DOHH2 (cell line): ENCODE results near the gene GJA4.

Experiments
- H3F3A ChIP-seq: fragments of 200-600 bp; sonication (generic), shearing (Covaris generic); 2 replicates; pipeline ENCODE4 v1.6.0; 2016; ENCODE audit warnings: antibody characterized with exemption, mild to moderate bottlenecking; ENCODE audit not compliant: control insufficient read depth, insufficient read depth
- H3K27ac ChIP-seq: fragments of 200-600 bp; sonication (generic); 2 replicates; pipeline ENCODE4 v1.5.1; 2014; ENCODE audit warnings: low read depth, mild to moderate bottlenecking, low read length, moderate library complexity
- H3K27me3 ChIP-seq: fragments of 200-600 bp; sonication (generic); 2 replicates; pipeline ENCODE4 v1.6.1; 2014; ENCODE audit warnings: mild to moderate bottlenecking, low read length, mixed read lengths; ENCODE audit not compliant: control insufficient read depth
- H3K36me3 ChIP-seq: fragments of 200-600 bp; sonication (generic); 2 replicates; pipeline ENCODE4 v1.6.1; 2014; ENCODE audit warnings: mild to moderate bottlenecking, low read length, moderate library complexity, mixed read lengths; ENCODE audit not compliant: control insufficient read depth
- H3K4me1 ChIP-seq: fragments of 200-600 bp; sonication (generic); 2 replicates; pipeline ENCODE4 v1.6.1; 2014; ENCODE audit warnings: mild to moderate bottlenecking, low read length, mixed read lengths; ENCODE audit not compliant: control insufficient read depth
- H3K4me2 ChIP-seq: fragments of 200-600 bp; sonication (generic); 2 replicates; pipeline ENCODE4 v1.6.0; 2014; ENCODE audit warnings: mild to moderate bottlenecking, low read length, moderate library complexity
- H3K4me3 ChIP-seq: fragments of 200-600 bp; sonication (generic); 2 replicates; pipeline ENCODE4 v1.5.1; 2014; ENCODE audit warnings: mild to moderate bottlenecking, low read length, mixed read lengths
- H3K79me2 ChIP-seq: fragments of 200-600 bp; sonication (generic); 2 replicates; pipeline ENCODE4 v1.6.1; 2014; ENCODE audit warnings: mild to moderate bottlenecking, low read length, mixed read lengths; ENCODE audit not compliant: control insufficient read depth
- H3K9me2 ChIP-seq: fragments of 200-600 bp; sonication (generic); replicated peaks from 2 replicates; pipeline ENCODE4 v1.6.1; 2014; ENCODE audit warnings: mild to moderate bottlenecking, low read length, mixed read lengths; ENCODE audit not compliant: control insufficient read depth
- H3K9me3 ChIP-seq: fragments of 200-600 bp; sonication (generic); 2 replicates; pipeline ENCODE4 v1.6.1; 2014; ENCODE audit warnings: antibody characterized with exemption, low read length, mixed read lengths; ENCODE audit not compliant: control insufficient read depth, insufficient read depth
- H4K20me1 ChIP-seq: fragments of 200-600 bp; sonication (generic); 2 replicates; pipeline ENCODE4 v1.6.0; 2014; ENCODE audit warnings: low read depth, mild to moderate bottlenecking, antibody characterized with exemption, low read length, moderate library complexity; ENCODE audit not compliant: control insufficient read depth, insufficient read depth
- EZH2phosphoT487 ChIP-seq: fragments of 200-600 bp; sonication (generic); IDR thresholded peaks from 2 replicates; pipeline ENCODE4 v1.6.1; 2017; ENCODE audit warnings: borderline replicate concordance, mild to moderate bottlenecking, antibody characterized with exemption, low read length, moderate library complexity, mixed read lengths
- TF ChIP-seq, protein P1 (sequence below): fragments of 200-600 bp; sonication (generic); IDR thresholded peaks from one replicate; pipeline ENCODE4 v1.5.1; 2014; ENCODE audit warnings: antibody characterized with exemption, mild to moderate bottlenecking, low read depth, low read length; ENCODE audit not compliant: poor library complexity, severe bottlenecking

Gene GJA4

GRCh38 chr1:34844252-34844634 lies 51.4 kb downstream of the GJA4 start:
- H3K27ac ChIP-seq, result no peak overlapping the region
- peaks cover 7% of the 10 kb centered on the region for H3K4me1 ChIP-seq
- TF ChIP-seq EZH2phosphoT487, result no peak
- TF ChIP-seq, protein P1, sequence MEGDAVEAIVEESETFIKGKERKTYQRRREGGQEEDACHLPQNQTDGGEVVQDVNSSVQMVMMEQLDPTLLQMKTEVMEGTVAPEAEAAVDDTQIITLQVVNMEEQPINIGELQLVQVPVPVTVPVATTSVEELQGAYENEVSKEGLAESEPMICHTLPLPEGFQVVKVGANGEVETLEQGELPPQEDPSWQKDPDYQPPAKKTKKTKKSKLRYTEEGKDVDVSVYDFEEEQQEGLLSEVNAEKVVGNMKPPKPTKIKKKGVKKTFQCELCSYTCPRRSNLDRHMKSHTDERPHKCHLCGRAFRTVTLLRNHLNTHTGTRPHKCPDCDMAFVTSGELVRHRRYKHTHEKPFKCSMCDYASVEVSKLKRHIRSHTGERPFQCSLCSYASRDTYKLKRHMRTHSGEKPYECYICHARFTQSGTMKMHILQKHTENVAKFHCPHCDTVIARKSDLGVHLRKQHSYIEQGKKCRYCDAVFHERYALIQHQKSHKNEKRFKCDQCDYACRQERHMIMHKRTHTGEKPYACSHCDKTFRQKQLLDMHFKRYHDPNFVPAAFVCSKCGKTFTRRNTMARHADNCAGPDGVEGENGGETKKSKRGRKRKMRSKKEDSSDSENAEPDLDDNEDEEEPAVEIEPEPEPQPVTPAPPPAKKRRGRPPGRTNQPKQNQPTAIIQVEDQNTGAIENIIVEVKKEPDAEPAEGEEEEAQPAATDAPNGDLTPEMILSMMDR, result no peak
- H3K79me2 ChIP-seq, result no peaks in the 10 kb centered on the region
- no peaks in the 10 kb centered on the region for H3F3A ChIP-seq
- H4K20me1 ChIP-seq, result no peaks in the 10 kb centered on the region
- no peaks in the 10 kb centered on the region for H3K27me3 ChIP-seq
- no peaks in the 10 kb centered on the region for H3K9me2 ChIP-seq
- no peak overlapping the region for H3K4me2 ChIP-seq
- no peak overlapping the region for H3K4me3 ChIP-seq
- H3K36me3 ChIP-seq, result 0 out of 2 replicates have a peak, but pooled peaks cover under 1% of the 10 kb centered on the region
- no peaks in the 10 kb centered on the region for H3K9me3 ChIP-seq
